Panc1 (cell line): ENCODE results near the gene VEZT.

ENCODE experiments used
- POLR2AphosphoS5 ChIP-seq: IDR thresholded peaks from 2 replicates; pipeline ENCODE4 v1.6.1; 2012; ENCODE audit warnings: mild to moderate bottlenecking, low read depth, low read length, moderate library complexity
- REST ChIP-seq, 2 experiments: IDR thresholded peaks; 2 replicates each; pipeline ENCODE4 v1.6.1; 2011 to 2012; ENCODE audit warnings: low read depth in 2 of 2, control low read depth in 1 of 2, low read length in 1 of 2, mild to moderate bottlenecking in 1 of 2, moderate library complexity in 1 of 2; ENCODE audit not compliant: insufficient read depth in 1 of 2
- SIN3A ChIP-seq: IDR thresholded peaks from 2 replicates; pipeline ENCODE4 v1.6.1; 2012; ENCODE audit warnings: low read depth, mild to moderate bottlenecking, low read length, moderate library complexity, borderline replicate concordance; ENCODE audit not compliant: insufficient read depth
- TCF7L2 ChIP-seq: IDR thresholded peaks from 2 replicates; pipeline ENCODE4 v1.6.1; 2011; ENCODE audit warnings: mild to moderate bottlenecking, low read depth, low read length, inconsistent platforms
- TF ChIP-seq, protein P1 (sequence below): fragments of 450-650 bp; IDR thresholded peaks from 2 replicates; pipeline ENCODE4 v1.5.1; 2017; ENCODE audit warnings: mild to moderate bottlenecking

DNA sequence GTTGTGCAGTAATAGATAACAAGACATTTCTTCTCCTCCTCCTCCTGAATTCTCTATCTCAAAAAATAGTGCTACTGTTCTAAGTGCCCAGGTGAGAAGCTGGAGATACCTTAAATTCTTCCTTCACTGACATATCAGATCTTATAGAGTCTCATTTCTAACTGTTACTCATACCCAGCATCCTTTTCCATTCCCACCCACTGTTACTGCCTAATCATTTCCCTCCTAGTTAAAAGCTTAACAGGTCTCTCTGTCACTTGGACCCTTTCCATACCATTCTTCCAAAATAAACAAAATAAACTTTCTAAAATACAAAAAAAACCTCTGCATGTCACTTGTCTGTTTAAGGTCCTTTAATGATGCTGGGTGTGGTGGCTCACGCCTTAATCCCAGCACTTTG is 124.4 kb downstream of the VEZT start:
- TF ChIP-seq POLR2AphosphoS5, result no peak
- TF ChIP-seq, protein P1, sequence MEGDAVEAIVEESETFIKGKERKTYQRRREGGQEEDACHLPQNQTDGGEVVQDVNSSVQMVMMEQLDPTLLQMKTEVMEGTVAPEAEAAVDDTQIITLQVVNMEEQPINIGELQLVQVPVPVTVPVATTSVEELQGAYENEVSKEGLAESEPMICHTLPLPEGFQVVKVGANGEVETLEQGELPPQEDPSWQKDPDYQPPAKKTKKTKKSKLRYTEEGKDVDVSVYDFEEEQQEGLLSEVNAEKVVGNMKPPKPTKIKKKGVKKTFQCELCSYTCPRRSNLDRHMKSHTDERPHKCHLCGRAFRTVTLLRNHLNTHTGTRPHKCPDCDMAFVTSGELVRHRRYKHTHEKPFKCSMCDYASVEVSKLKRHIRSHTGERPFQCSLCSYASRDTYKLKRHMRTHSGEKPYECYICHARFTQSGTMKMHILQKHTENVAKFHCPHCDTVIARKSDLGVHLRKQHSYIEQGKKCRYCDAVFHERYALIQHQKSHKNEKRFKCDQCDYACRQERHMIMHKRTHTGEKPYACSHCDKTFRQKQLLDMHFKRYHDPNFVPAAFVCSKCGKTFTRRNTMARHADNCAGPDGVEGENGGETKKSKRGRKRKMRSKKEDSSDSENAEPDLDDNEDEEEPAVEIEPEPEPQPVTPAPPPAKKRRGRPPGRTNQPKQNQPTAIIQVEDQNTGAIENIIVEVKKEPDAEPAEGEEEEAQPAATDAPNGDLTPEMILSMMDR, result no peak
- no peak for TF ChIP-seq SIN3A
- no peak for TF ChIP-seq REST (IDR thresholded peaks at IDR 0.05; ENCODE audit: insufficient read depth in 1 of 2, low read depth in 2 of 2, low read length in 1 of 2)
- TF ChIP-seq TCF7L2, result no peak
